Nucleus accumbens (tissue), 56 donors: ENCODE data around the gene MECP2.

Experiments used
- DNase-seq, 56 donors: peaks; one replicate each; lab custom pipeline; 2025; lab: John Stamatoyannopoulos, UW

MECP2 gene

GRCh38 chrX:154116426-154117211 is 19.1 kb upstream of the MECP2 start:
- peak in 1 of 56 donors; percentile 1 for DNase-seq

GRCh38 chrX:154115750-154116149 is 18.2 kb upstream of the MECP2 start:
- DNase-seq = no peak

GRCh38 chrX:154115071-154115470 is 17.6 kb upstream of the MECP2 start:
- no peak for DNase-seq

- DNase-seq = no peak
Measured at GRCh38 chrX:154114652-154115051, 17.1 kb upstream of the MECP2 start.

- no peak for DNase-seq
Measured at GRCh38 chrX:154113729-154114128, 16.2 kb upstream of the MECP2 start.

GRCh38 chrX:154098551-154098950 is 1.0 kb upstream of the MECP2 start:
- no peak for DNase-seq

GRCh38 chrX:154097003-154097588 is 421 bp downstream of the MECP2 start:
- DNase-seq = peak in 52 of 56 donors; percentile 6 to 85 (median 56)

GRCh38 chrX:154096140-154097002 is 1.1 kb downstream of the MECP2 start:
- peak in 14 of 56 donors; percentile 2 to 49 (median 26) for DNase-seq

- no peak for DNase-seq
Measured at GRCh38 chrX:154094833-154095232, 2.7 kb downstream of the MECP2 start.

GRCh38 chrX:154093965-154094364 is 3.6 kb downstream of the MECP2 start:
- DNase-seq = no peak

GRCh38 chrX:154092371-154092770 is 5.1 kb downstream of the MECP2 start:
- no peak for DNase-seq

- DNase-seq = no peak
Measured at GRCh38 chrX:154091678-154092077, 5.8 kb downstream of the MECP2 start.

- peak in 26 of 56 donors; percentile 1 to 36 (median 12) for DNase-seq
Measured at GRCh38 chrX:154090731-154091130, 6.8 kb downstream of the MECP2 start.

GRCh38 chrX:154084449-154085300 is 12.8 kb downstream of the MECP2 start:
- DNase-seq = no peak

- DNase-seq = no peak
Measured at GRCh38 chrX:154083126-154083517, 14.4 kb downstream of the MECP2 start.

GRCh38 chrX:154082396-154083125 is 15.0 kb downstream of the MECP2 start:
- no peak for DNase-seq

GRCh38 chrX:154077101-154077500 is 20.4 kb downstream of the MECP2 start:
- DNase-seq = no peak

GRCh38 chrX:154074199-154074598 is 23.3 kb downstream of the MECP2 start:
- DNase-seq = no peak

GRCh38 chrX:154072192-154072591 is 25.3 kb downstream of the MECP2 start:
- no peak for DNase-seq

- no peak for DNase-seq
Measured at GRCh38 chrX:154068560-154068959, 29.0 kb downstream of the MECP2 start.
